ENCODE measurements around the gene PTPRO.

DNA sequence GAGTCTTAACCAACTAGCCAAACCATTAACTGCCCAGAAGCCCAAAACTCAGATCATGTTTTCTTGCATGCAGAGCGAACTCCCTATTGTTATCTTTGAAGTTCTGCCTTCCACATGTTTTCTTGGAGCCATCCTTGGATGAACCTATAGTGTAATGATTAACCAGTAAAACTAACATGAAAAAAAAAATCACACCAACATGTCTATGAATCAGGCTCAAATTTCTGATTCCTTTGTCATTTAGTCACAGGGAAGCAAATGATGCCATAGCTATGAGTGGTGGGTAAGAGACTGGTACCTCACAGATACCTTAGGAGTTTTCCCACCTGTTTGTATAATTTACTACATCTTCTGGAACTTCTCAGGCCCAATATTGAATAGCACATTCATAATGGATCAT lies 70.7 kb downstream of the PTPRO start:
- TF ChIP-seq, protein P1, sequence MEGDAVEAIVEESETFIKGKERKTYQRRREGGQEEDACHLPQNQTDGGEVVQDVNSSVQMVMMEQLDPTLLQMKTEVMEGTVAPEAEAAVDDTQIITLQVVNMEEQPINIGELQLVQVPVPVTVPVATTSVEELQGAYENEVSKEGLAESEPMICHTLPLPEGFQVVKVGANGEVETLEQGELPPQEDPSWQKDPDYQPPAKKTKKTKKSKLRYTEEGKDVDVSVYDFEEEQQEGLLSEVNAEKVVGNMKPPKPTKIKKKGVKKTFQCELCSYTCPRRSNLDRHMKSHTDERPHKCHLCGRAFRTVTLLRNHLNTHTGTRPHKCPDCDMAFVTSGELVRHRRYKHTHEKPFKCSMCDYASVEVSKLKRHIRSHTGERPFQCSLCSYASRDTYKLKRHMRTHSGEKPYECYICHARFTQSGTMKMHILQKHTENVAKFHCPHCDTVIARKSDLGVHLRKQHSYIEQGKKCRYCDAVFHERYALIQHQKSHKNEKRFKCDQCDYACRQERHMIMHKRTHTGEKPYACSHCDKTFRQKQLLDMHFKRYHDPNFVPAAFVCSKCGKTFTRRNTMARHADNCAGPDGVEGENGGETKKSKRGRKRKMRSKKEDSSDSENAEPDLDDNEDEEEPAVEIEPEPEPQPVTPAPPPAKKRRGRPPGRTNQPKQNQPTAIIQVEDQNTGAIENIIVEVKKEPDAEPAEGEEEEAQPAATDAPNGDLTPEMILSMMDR (IDR thresholded peaks at IDR 0.05; ENCODE audit: low read depth, low read length, missing input control) = no peak
- TF ChIP-seq YY1 (IDR thresholded peaks at IDR 0.05) (no peak), RAD21 (IDR thresholded peaks at IDR 0.05) (no peak), TAF1 (conservative IDR thresholded peaks at IDR 0.05) (no peak)
- TF ChIP-seq, protein P2, sequence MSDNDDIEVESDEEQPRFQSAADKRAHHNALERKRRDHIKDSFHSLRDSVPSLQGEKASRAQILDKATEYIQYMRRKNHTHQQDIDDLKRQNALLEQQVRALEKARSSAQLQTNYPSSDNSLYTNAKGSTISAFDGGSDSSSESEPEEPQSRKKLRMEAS (IDR thresholded peaks at IDR 0.05) = no peak
- TF ChIP-seq, protein P3, sequence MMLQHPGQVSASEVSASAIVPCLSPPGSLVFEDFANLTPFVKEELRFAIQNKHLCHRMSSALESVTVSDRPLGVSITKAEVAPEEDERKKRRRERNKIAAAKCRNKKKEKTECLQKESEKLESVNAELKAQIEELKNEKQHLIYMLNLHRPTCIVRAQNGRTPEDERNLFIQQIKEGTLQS (IDR thresholded peaks at IDR 0.05) = no peak

All from liver (tissue), 3 donors.